ENCODE measurements around the gene SCCPDH.
"Not testable (repeated sequence)": the region's sequence is repeated elsewhere in the genome, so short reads cannot be mapped to it uniquely, and the experiment has no call there.

Gene SCCPDH

GRCh38 chr1:246801241-246802020 lies 77.2 kb downstream of the SCCPDH start:
- DNase-seq: no peak

- no peak for DNase-seq
Measured at GRCh38 chr1:246803373-246803772, 79.2 kb downstream of the SCCPDH start.

DNA sequence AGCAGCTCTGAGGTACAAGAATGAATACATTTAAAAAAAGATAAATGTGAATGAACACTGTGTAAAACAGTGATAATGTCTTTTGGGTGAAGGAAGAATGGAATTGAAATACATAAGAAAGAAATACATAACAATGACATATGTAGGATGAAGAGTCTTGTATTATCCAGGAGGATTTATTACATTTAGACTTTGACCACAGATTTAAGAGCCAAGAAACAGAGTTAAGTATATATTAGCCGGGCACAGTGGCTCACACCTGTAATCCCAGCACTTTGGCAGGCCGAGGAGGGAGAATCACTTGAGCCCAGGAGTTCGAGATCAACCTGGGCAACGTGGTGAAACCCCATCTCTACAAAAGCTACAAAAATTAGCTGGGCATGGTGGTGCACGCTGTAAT lies 79.7 kb downstream of the SCCPDH start:
- no peak for DNase-seq

GRCh38 chr1:246805135-246805716 lies 81.0 kb downstream of the SCCPDH start:
- no peak for DNase-seq

GRCh38 chr1:246809473-246809872 lies 85.3 kb downstream of the SCCPDH start:
- no peak for DNase-seq

DNA sequence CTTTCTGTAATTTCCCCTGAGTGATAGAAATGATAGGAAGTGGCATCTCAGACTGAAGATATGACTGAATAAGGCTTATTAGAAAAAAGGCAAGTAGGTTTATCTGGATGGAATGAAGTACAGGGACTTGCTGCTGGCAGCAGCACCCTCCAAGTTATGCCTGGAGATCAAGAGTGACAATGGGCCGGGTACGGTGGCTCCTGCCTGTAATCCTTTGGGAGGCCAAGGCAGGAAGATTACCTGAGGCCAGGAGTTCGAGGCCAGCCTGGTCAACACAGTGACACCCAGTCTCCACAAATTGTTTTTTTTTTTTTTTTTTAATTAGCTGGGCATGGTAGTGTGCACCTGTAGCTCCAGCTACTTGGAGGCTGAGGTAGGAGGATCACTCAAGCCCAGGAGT lies 87.8 kb downstream of the SCCPDH start:
- DNase-seq: no peak

DNA sequence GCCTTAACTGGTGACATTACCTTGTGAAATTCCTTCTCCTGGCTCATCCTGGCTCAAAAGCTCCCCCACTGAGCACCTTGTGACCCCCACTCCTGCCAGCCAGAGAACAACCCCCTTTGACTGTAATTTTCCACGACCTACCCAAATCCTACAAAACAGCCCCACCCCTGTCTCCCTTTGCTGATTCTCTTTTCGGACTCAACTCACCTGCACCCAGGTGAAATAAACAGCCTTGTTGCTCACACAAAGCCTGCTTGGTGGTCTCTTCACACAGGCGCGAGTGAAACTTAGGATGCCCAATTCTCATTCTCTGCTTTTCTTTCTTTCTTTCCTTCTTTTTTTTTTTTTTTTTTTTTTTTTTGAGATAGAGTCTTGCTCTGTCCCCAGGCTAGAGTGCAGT lies 89.1 kb downstream of the SCCPDH start:
- not testable (repeated sequence) for DNase-seq

GRCh38 chr1:246814890-246815289 lies 90.7 kb downstream of the SCCPDH start:
- DNase-seq: no peak

- DNase-seq: no peak
Measured at GRCh38 chr1:246815693-246816270, 91.6 kb downstream of the SCCPDH start.
